Endothelial cell of umbilical vein (primary cell): ENCODE results near the gene RER1. TPM values are rescaled to one million over a fixed set of nuclear protein-coding genes. Genes with fewer than 3 reads are reported as not detected.

Source experiments
- BruUV-seq: library from RNA; stranded (reverse); fragments of 400-500 nt; replicated peaks from 2 replicates; lab custom pipeline; 2021; lab: Mats Ljungman, UMichigan
- CTCF ChIA-PET: fragments of 300-600, 350-600 bp; sonication (Branson Sonifier 250); formaldehyde crosslinking; loops from one replicate; lab custom pipeline; 2021; ENCODE audit warnings: antibody characterized with exemption, inconsistent platforms; lab: Charles Lee
- POLR2A ChIA-PET: fragments of 300-600, 350-600 bp; sonication (Branson Sonifier 250); formaldehyde crosslinking; loops from one replicate; lab custom pipeline; 2021; ENCODE audit warnings: antibody characterized with exemption, inconsistent platforms; lab: Charles Lee
- DNase-seq: peaks from one replicate; pipeline ENCODE4 v3.0.0-alpha.2; 2011; ENCODE audit warnings: low read depth, low spot score
- FAIRE-seq: peaks from 2 replicates; lab custom pipeline; 2011; peaks lifted over from hg19 to GRCh38; lab: Jason Lieb, UNC
- H2AFZ ChIP-seq: 2 replicates; pipeline ENCODE4 v1.6.0; 2012; ENCODE audit warnings: low read depth, low read length, control low read depth, inconsistent platforms
- H3K27ac ChIP-seq: 2 replicates; pipeline ENCODE4 v1.5.1; 2011; ENCODE audit warnings: low read depth, mild to moderate bottlenecking, control low read depth, low read length, moderate library complexity; ENCODE audit not compliant: insufficient read depth
- H3K27me3 ChIP-seq, 2 experiments: 2 replicates each; pipeline versions ENCODE4 v1.6.0 to v1.6.1; 2011; ENCODE audit warnings: low read length in 2 of 2, mixed read lengths in 1 of 2; ENCODE audit not compliant: control insufficient read depth in 2 of 2, insufficient read depth in 2 of 2
- H3K36me3 ChIP-seq, 2 experiments: 2 replicates in 1 of 2; 3 replicates in 1 of 2; pipeline ENCODE4 v1.5.1; 2011; ENCODE audit warnings: low read length in 2 of 2, mild to moderate bottlenecking in 1 of 2, moderate library complexity in 1 of 2; ENCODE audit not compliant: control insufficient read depth in 2 of 2, insufficient read depth in 2 of 2; ENCODE audit errors: extremely low read depth in 1 of 2
- H3K4me1 ChIP-seq: 3 replicates; pipeline ENCODE4 v1.5.1; 2011; ENCODE audit warnings: mild to moderate bottlenecking, low read length; ENCODE audit not compliant: control insufficient read depth, insufficient read depth; ENCODE audit errors: extremely low read depth
- H3K4me2 ChIP-seq: 2 replicates; pipeline ENCODE4 v1.6.1; 2011; ENCODE audit warnings: low read length, control low read depth, mixed read lengths; ENCODE audit not compliant: insufficient read depth
- H3K4me3 ChIP-seq, 3 experiments: fragments of 200-600 bp in 1 of 3; sonication (generic), shearing (Covaris generic) in 1 of 3; replicated peaks in 1 of 3; 2 replicates each; pipeline ENCODE4 v1.5.1; 2011 to 2016; ENCODE audit warnings: control low read depth in 3 of 3, low read length in 3 of 3, mild to moderate bottlenecking in 2 of 3, inconsistent platforms in 1 of 3, low read depth in 1 of 3, moderate library complexity in 1 of 3; ENCODE audit not compliant: insufficient read depth in 1 of 3
- H3K79me2 ChIP-seq: 2 replicates; pipeline ENCODE4 v1.6.0; 2012; ENCODE audit warnings: low read length, inconsistent platforms; ENCODE audit not compliant: control insufficient read depth, insufficient read depth
- H3K9ac ChIP-seq: replicated peaks from 2 replicates; pipeline ENCODE3; 2011; ENCODE audit warnings: low read length, control low read depth; ENCODE audit not compliant: insufficient read depth; ENCODE audit errors: extremely low read depth
- H3K9me1 ChIP-seq: replicated peaks from 3 replicates; pipeline ENCODE4 v1.6.0; 2011; ENCODE audit warnings: mild to moderate bottlenecking, low read length; ENCODE audit not compliant: control insufficient read depth, insufficient read depth; ENCODE audit errors: extremely low read depth
- H3K9me3 ChIP-seq: replicated peaks from 2 replicates; pipeline ENCODE4 v1.5.1; 2012; ENCODE audit warnings: low read length, inconsistent platforms; ENCODE audit not compliant: control insufficient read depth, insufficient read depth
- H4K20me1 ChIP-seq: replicated peaks from 2 replicates; pipeline ENCODE3; 2011; ENCODE audit warnings: mild to moderate bottlenecking, low read length; ENCODE audit not compliant: control insufficient read depth, insufficient read depth; ENCODE audit errors: extremely low read depth
- CTCF ChIP-seq, 2 donors: IDR thresholded peaks; 1 replicate in 1 of 2; 2 replicates in 1 of 2; pipeline ENCODE4 v1.5.1; 2011; ENCODE audit warnings: low read length in 2 of 2, mild to moderate bottlenecking in 2 of 2, moderate library complexity in 2 of 2, control low read depth in 1 of 2, inconsistent platforms in 1 of 2, low read depth in 1 of 2; ENCODE audit not compliant: insufficient read depth in 1 of 2; ENCODE audit errors: extremely low read depth in 1 of 2
- EZH2 ChIP-seq: IDR thresholded peaks from 2 replicates; pipeline ENCODE4 v1.6.1; 2012; ENCODE audit warnings: borderline replicate concordance, low read depth, mild to moderate bottlenecking, moderate library complexity, low read length, inconsistent platforms; ENCODE audit not compliant: severe bottlenecking
- FOS ChIP-seq: IDR thresholded peaks from 2 replicates; pipeline ENCODE4 v1.6.1; 2011; ENCODE audit warnings: mild to moderate bottlenecking, low read length, moderate library complexity, borderline replicate concordance; ENCODE audit not compliant: insufficient read depth
- GATA2 ChIP-seq: IDR thresholded peaks from 2 replicates; pipeline ENCODE4 v1.7.0; 2011; ENCODE audit warnings: low read depth, mild to moderate bottlenecking, moderate library complexity, mixed read lengths, low read length; ENCODE audit not compliant: insufficient read length, insufficient read depth
- JUN ChIP-seq: IDR thresholded peaks from 2 replicates; pipeline ENCODE4 v1.6.1; 2011; ENCODE audit warnings: borderline replicate concordance, low read depth; ENCODE audit not compliant: insufficient read length, insufficient read depth
- MAX ChIP-seq: IDR thresholded peaks from 2 replicates; pipeline ENCODE4 v1.6.1; 2011; ENCODE audit not compliant: insufficient read depth, insufficient read length
- MYC ChIP-seq: IDR thresholded peaks from one replicate; pipeline ENCODE4 v1.6.1; 2011; ENCODE audit warnings: mild to moderate bottlenecking, low read depth, low read length
- POLR2A ChIP-seq: IDR thresholded peaks from 2 replicates; pipeline ENCODE4 v1.6.1; 2012; ENCODE audit warnings: low read depth, mild to moderate bottlenecking, control low read depth, low read length
- POLR2AphosphoS5 ChIP-seq: IDR thresholded peaks from 2 replicates; pipeline ENCODE4 v1.6.1; 2012; ENCODE audit warnings: low read depth, mild to moderate bottlenecking, control low read depth, low read length, moderate library complexity; ENCODE audit not compliant: insufficient read depth
- dilution Hi-C: fragments of 300-500 bp; cut with MboI; formaldehyde crosslinking; loops from one replicate; pipeline ENCODE4 v1.15.0; 2019; ENCODE audit warnings: low sequenced_read_pairs; ENCODE audit not compliant: extremely low pct_ligation_motif_present
- intact Hi-C: fragments of 100-400 bp; cut with micrococcal nuclease; formaldehyde crosslinking; loops from one replicate; pipeline ENCODE4 v1.10.0; 2022
- polyA plus RNA-seq, 4 experiments: library from polyadenylated mRNA; depleted of rRNA in 3 of 4; stranded (reverse) in 3 of 4; unstranded in 1 of 4; fragments of >200 nt; gene quantifications; 2 replicates each; pipeline versions ENCODE4 v1.2.1 to v1.2.3, GENCODE V29; 2011 to 2012; ENCODE audit warnings: missing spikeins in 1 of 4
- total RNA-seq: library from RNA; stranded (reverse); gene quantifications from 2 replicates; pipeline ENCODE4 v1.2.3, GENCODE V29; 2021

The RER1 gene
- total and polyA plus RNA-seq, 2 donors (not counting 3 experiments of a cell fraction or from before 2014, with no cell fraction given), result 179 to 292 TPM

GRCh38 chr1:2356911-2357845 is 34.5 kb upstream of the RER1 start:
- Histone ChIP-seq H3K36me3 (no peaks in the 10 kb centered on the region), H3K9me3 (no peaks in the 10 kb centered on the region), H2AFZ (no peak overlapping the region), H3K4me2 (no peak overlapping the region), H3K4me3 (no peak overlapping the region), H3K9ac (no peak overlapping the region), H3K9me1 (no peaks in the 10 kb centered on the region), H4K20me1 (no peaks in the 10 kb centered on the region), H3K27me3 (no peaks in the 10 kb centered on the region), H3K79me2 (no peaks in the 10 kb centered on the region), H3K27ac (no peak overlapping the region), H3K4me1 (no peaks in the 10 kb centered on the region)
- TF ChIP-seq JUN, result no peak
- no peak for TF ChIP-seq EZH2
- no peak for TF ChIP-seq MAX
- no peak for TF ChIP-seq POLR2AphosphoS5
- no peak for TF ChIP-seq MYC
- no peak for TF ChIP-seq CTCF (IDR thresholded peaks at IDR 0.05; ENCODE audit: extremely low read depth in 1 of 2, insufficient read depth in 1 of 2, low read depth in 1 of 2, low read length in 2 of 2)
- no peak for TF ChIP-seq GATA2
- no peak for TF ChIP-seq FOS
- TF ChIP-seq POLR2A, result no peak
- DNase-seq (no peak), FAIRE-seq (no peak)
- intact Hi-C loops, result no loop called here
- dilution Hi-C loops, result no loop called here
- ChIA-PET POLR2A (no interaction called here), CTCF (interaction anchor here (0.9 to 1.0 kb wide), 2 partner anchors 11 to 24 kb away, joined by 4 to 5 read pairs; no protein-coding TSS in a partner anchor)
- BruUV-seq, result no TSS peak
